Activated CD4-positive, alpha-beta T cell treated with anti-CD3 and anti-CD28 coated beads, Interleukin-2, amount 10 ng/mL, durations not matched to agents 7 days and 5 days (primary cell): ENCODE measurements around the gene SPOCK1. TPM values are rescaled to one million over a fixed set of nuclear protein-coding genes. Genes with fewer than 3 reads are reported as not detected.

ENCODE experiments used
- CTCF ChIA-PET: fragments of 350-600 bp; sonication (Branson Sonifier 250); formaldehyde crosslinking; loops from one replicate; lab custom pipeline; 2021; ENCODE audit warnings: antibody characterized with exemption; lab: Charles Lee
- POLR2A ChIA-PET: fragments of 350-600 bp; sonication (Branson Sonifier 250); formaldehyde crosslinking; loops from one replicate; lab custom pipeline; 2021; ENCODE audit warnings: antibody characterized with exemption; lab: Charles Lee
- DNase-seq: peaks from one replicate; pipeline ENCODE4 v3.0.0-alpha.2; 2020
- H3K27ac Mint-ChIP-seq: one replicate; pipeline ENCODE4 v1.8.0; 2021; ENCODE audit warnings: mild to moderate bottlenecking, moderate library complexity, mixed read lengths
- H3K27me3 Mint-ChIP-seq: one replicate; pipeline ENCODE4 v1.8.0; 2021; ENCODE audit warnings: mixed read lengths
- H3K36me3 Mint-ChIP-seq: one replicate; pipeline ENCODE4 v1.8.0; 2021; ENCODE audit warnings: low read depth, mixed read lengths
- H3K4me1 Mint-ChIP-seq: one replicate; pipeline ENCODE4 v1.8.0; 2021; ENCODE audit warnings: mixed read lengths
- H3K4me3 Mint-ChIP-seq: one replicate; pipeline ENCODE4 v1.8.0; 2021; ENCODE audit warnings: mild to moderate bottlenecking, moderate library complexity, mixed read lengths
- H3K9me3 Mint-ChIP-seq: one replicate; pipeline ENCODE4 v1.8.0; 2021; ENCODE audit warnings: mixed read lengths
- total RNA-seq, 2 experiments: library from RNA; stranded (reverse); gene quantifications; one replicate each; pipeline ENCODE4 v1.2.3, GENCODE V29; 2021

The SPOCK1 gene
- total RNA-seq, 2 experiments from 2014 or later: 0.15 to 0.31 TPM

DNA sequence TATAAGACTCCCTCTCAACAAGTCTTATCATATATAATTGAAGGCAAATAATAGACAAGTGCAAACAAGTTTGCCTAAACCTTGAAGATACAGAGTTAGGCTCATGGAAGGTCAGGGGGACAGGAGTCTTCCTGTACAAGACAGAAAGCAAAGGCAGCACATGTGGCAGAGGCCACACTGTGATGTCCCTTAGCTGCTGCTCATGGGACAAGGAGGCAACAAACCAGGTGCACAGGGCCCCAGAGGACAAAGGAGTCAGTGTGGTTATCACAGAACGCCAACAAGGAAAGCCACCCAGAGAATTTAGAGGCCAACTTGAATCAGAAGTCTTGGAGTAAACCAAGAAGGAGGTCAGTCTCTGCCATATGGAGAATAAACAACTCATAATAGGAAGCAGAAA lies 444.8 kb downstream of the SPOCK1 start:
- no peak overlapping the region for H3K27ac Mint-ChIP-seq
- CTCF ChIA-PET: no interaction called here
- POLR2A ChIA-PET: no interaction called here
- no peaks in the 10 kb centered on the region for H3K36me3 Mint-ChIP-seq
- no peaks in the 10 kb centered on the region for H3K9me3 Mint-ChIP-seq
- no peak overlapping the region for H3K4me3 Mint-ChIP-seq
- no peaks in the 10 kb centered on the region for H3K27me3 Mint-ChIP-seq
- DNase-seq: no peak
- no peaks in the 10 kb centered on the region for H3K4me1 Mint-ChIP-seq

DNA sequence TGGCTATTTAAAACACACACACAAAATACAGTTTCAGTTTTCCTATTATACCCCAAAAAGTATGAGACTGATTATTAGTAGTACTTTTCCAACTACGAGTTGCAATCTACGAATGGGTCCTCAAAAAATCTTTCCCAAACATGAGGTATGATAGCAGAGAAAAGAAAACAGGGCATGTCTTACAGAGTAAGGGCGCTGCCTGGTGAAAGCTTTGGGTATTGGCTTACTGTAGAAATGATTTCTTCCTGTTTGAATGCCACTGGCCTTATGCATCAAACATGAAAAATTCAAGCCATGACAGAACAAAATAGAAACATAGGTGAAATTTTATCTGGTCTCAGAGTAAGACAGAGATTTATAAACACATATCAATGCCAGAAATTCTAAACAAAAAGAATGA lies 448.0 kb downstream of the SPOCK1 start:
- POLR2A ChIA-PET: no interaction called here
- Mint-ChIP-seq H3K36me3 (no peaks in the 10 kb centered on the region), H3K27me3 (no peaks in the 10 kb centered on the region), H3K4me1 (no peaks in the 10 kb centered on the region), H3K9me3 (no peaks in the 10 kb centered on the region), H3K27ac (no peak overlapping the region), H3K4me3 (no peak overlapping the region)
- CTCF ChIA-PET: no interaction called here
- DNase-seq: no peak

DNA sequence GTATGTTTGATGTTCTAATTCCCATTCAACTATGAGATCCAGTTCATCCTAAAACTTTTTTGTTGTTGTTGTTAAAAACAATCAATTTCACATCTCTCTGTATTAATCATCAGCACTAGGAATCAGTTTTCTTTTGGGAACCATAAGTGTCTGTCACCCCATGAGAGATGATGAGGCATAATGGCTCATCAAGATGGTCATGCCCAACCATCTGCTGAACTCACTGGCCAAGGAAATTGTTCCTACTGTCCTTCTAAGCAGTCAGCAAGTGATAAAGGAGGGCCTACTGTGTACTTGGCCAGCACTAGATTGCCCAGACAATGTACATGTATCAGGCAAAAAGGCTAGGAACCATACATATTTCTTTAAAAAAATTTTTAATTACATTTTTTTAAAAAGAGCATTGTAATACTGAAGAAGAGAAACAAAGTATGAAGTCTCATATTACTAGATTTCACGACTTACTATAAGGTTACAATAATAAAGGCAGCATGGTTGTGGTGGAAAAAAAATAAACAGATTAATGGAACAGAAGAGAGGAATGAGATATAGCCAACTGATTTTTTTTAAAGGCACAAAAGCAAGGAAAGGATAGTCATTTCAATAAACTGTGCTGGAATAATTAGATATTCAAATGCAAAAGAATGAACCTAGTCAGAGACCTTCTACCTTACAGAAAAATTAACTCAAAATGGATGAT lies 458.3 kb downstream of the SPOCK1 start:
- H3K4me3 Mint-ChIP-seq: no peak overlapping the region
- no peaks in the 10 kb centered on the region for H3K4me1 Mint-ChIP-seq

DNA sequence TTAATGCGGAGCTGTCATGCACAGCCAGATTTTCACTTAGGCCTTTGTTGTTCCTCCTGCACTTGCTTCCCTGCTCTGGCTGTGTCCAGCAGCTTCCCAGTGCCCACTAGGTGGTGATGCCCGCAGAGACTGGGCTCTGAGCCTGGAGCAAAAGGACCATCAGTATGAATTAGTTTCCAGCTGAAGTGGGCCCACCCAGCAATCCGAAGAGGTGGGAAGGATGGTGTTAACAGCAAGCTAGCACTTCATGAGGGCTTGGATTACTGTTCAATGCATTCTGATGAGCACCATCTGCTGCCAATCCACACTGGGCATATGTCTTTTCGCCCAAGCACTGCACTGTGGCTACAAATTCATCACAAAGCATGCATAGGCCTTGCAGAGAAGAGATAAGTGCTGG lies 459.1 kb downstream of the SPOCK1 start:
- Mint-ChIP-seq H3K27ac (no peak overlapping the region), H3K4me1 (no peaks in the 10 kb centered on the region), H3K36me3 (no peaks in the 10 kb centered on the region), H3K27me3 (no peaks in the 10 kb centered on the region), H3K9me3 (peaks cover 4% of the 10 kb centered on the region), H3K4me3 (no peak overlapping the region)
- ChIA-PET CTCF (no interaction called here), POLR2A (no interaction called here)
- no peak for DNase-seq

More for the DNA sequence above, 458.3 kb downstream of the SPOCK1 start:
- no peak for DNase-seq
- Mint-ChIP-seq H3K9me3 (peaks cover 4% of the 10 kb centered on the region), H3K36me3 (no peaks in the 10 kb centered on the region), H3K27me3 (no peaks in the 10 kb centered on the region), H3K27ac (no peak overlapping the region)
- ChIA-PET POLR2A (no interaction called here), CTCF (no interaction called here)

DNA sequence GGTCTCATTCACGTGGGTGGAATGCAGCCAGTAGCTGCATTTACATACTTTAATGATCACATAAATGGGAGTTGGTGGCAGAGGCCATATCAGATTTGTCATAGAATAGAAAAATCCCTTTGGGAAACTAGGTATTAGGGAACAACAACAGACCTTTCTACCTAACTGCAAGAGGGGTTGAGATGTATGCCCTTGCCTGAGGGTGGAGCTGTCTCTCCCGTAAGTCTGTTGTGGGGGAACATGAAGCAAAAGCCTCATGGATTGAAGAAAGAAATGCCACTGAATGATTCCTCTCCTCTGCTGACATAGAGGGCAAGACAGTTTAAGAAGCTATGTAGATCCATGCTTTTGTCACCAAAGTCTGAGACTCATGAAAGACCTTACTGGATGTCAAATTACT lies 461.3 kb downstream of the SPOCK1 start:
- H3K36me3 Mint-ChIP-seq: no peaks in the 10 kb centered on the region
- DNase-seq: no peak
- no peak overlapping the region for H3K27ac Mint-ChIP-seq
- no peak overlapping the region for H3K4me3 Mint-ChIP-seq
- POLR2A ChIA-PET: no interaction called here
- no peaks in the 10 kb centered on the region for H3K4me1 Mint-ChIP-seq
- CTCF ChIA-PET: no interaction called here
- peaks cover 4% of the 10 kb centered on the region for H3K9me3 Mint-ChIP-seq
- no peaks in the 10 kb centered on the region for H3K27me3 Mint-ChIP-seq

DNA sequence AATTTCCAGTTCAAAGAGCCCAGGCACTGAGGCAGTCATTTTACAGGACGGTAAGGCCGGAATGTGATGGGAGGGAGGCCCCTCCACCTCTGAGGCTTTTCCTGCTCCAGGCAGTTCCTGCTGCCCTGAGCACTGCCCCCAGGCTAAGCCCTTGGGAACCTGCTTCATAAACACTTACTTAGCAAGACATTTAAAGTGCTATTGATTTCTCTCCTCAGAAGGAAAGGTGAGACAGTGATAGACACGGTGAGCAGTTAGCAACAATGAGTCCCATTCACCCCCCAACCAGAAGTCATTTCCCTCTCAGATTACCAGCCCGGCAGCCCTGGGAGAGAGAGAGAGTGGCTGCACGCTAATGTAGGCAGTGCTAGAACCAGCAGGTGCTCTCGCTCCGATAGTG lies 462.5 kb downstream of the SPOCK1 start:
- Mint-ChIP-seq H3K27ac (no peak overlapping the region), H3K4me1 (no peaks in the 10 kb centered on the region), H3K9me3 (no peaks in the 10 kb centered on the region), H3K4me3 (no peak overlapping the region), H3K36me3 (no peaks in the 10 kb centered on the region), H3K27me3 (no peaks in the 10 kb centered on the region)
- no peak for DNase-seq
- POLR2A ChIA-PET: no interaction called here
- CTCF ChIA-PET: no interaction called here

DNA sequence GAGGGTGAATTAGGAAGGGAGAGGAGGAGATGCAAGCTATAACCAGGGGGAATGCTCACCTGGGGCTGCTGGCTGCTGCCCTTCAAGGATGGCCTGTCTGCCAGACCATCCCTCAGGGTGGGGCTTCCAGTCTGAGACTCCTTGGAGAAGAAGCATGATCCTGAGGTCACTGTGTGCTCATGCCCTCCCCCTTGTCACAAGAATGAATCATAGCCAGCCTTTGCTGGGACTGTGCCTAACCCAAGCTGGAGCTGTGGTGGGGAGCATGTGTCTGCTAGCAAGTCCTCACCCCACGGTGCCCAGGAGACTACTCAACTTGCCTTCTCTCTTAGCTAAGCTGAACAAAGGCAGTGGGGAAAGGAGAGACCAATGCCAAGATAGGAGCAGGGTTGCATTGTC lies 463.6 kb downstream of the SPOCK1 start:
- Mint-ChIP-seq H3K27me3 (no peaks in the 10 kb centered on the region), H3K4me1 (no peaks in the 10 kb centered on the region), H3K36me3 (no peaks in the 10 kb centered on the region), H3K9me3 (no peaks in the 10 kb centered on the region), H3K4me3 (no peak overlapping the region), H3K27ac (no peak overlapping the region)
- no peak for DNase-seq
- ChIA-PET POLR2A (no interaction called here), CTCF (no interaction called here)

DNA sequence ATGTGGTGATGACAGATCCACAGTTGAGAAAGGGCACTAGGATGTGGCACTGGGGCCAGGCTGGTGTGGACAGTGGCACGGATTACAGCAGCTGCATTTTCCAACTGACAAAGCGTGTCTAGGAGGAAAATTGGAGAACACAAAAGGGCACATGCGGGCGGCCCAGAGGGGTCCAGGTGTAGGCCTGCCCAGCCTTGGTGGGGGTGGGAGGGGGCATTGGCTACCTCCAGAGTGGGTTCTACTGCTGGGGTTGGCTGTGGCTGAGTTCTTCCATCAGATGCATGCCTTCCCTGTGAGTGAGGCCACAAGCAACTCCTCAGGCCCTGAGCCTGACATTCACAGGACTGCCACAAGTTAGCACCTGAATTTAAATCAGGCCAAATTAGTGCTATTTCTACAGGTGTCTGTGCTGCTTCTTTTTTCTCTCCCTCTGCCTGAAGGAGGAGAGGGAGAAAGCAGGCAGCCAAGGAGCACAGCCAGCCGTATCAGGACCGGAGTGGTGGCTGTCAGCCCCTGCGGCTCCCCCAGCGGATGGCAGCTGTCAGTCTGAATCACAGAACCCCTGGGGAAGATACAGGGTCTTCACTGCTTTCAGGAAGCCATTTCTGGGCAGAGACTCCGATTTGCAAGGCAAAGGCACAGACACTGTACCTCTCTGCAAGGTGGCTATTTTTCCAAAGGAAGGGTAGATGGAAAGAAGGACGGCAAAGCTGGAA lies 464.2 kb downstream of the SPOCK1 start:
- no peaks in the 10 kb centered on the region for H3K4me1 Mint-ChIP-seq
- ChIA-PET POLR2A (no interaction called here), CTCF (no interaction called here)
- DNase-seq: no peak
- no peaks in the 10 kb centered on the region for H3K36me3 Mint-ChIP-seq
- H3K4me3 Mint-ChIP-seq: no peak overlapping the region
- H3K27ac Mint-ChIP-seq: no peak overlapping the region
- H3K27me3 Mint-ChIP-seq: no peaks in the 10 kb centered on the region
- H3K9me3 Mint-ChIP-seq: no peaks in the 10 kb centered on the region

DNA sequence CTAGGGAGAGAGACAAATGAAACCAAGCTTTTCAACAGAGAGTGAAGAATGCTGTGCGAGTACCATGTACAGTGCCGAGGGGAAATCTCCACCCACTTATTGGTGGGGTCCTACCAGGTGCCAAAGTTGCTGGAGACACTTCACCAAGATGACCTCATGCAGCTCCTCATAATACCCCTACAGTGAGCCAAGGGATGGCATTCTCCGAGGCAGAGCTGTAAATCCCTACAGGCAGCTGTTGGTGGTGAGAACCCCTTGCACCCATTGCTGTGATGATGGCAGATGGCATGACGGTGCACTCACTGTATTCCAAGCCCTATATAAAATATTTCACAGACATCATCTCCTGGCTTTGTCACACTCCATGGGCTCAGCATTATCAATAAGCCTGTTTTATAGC lies 464.9 kb downstream of the SPOCK1 start:
- Mint-ChIP-seq H3K4me3 (no peak overlapping the region), H3K27ac (no peak overlapping the region), H3K27me3 (no peaks in the 10 kb centered on the region), H3K4me1 (no peaks in the 10 kb centered on the region), H3K9me3 (no peaks in the 10 kb centered on the region), H3K36me3 (no peaks in the 10 kb centered on the region)
- DNase-seq: no peak
- POLR2A ChIA-PET: no interaction called here
- CTCF ChIA-PET: no interaction called here

DNA sequence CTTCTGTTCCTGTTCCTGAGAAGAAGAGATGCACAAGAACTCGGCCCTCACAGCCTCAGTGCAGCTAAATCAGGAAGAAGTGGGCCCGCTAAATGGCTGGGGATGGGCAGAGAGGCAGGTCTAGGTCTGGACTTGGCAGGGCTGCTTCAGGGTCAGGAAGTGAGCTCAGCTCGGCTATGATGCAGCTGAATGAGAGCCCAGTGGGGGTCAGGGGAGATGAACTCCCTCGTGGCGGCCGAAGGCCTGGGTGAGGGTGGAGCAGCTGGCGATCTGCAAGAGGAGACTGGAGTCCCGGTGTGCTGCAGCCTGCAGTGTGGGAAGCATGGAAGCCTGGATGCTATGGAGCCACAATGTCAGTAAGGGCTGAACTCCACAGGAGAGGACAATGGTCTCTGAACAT lies 466.2 kb downstream of the SPOCK1 start:
- H3K36me3 Mint-ChIP-seq: no peaks in the 10 kb centered on the region
- no peak for DNase-seq
- H3K27ac Mint-ChIP-seq: no peak overlapping the region
- no peaks in the 10 kb centered on the region for H3K27me3 Mint-ChIP-seq
- CTCF ChIA-PET: no interaction called here
- POLR2A ChIA-PET: no interaction called here
- no peak overlapping the region for H3K4me3 Mint-ChIP-seq
- no peaks in the 10 kb centered on the region for H3K4me1 Mint-ChIP-seq
- no peaks in the 10 kb centered on the region for H3K9me3 Mint-ChIP-seq

DNA sequence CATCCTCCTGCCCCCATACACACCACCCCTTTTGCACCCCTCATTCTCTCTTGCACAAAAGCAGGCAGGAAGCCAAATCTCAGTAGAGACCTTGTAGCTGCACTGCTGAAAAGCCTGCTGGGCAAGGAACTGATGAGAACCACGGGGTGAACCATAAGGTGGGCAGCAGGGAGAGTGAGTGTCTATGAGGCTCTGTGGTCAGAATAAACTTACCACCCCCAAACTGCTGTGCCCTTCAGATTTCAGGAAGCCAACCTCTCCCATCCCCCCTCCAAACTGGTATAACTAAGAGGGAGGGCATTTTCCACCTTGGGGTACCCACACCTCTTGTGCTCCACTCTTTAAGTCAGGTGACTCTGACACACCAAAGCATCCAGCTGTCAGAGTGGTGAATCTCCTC lies 471.4 kb downstream of the SPOCK1 start:
- no peaks in the 10 kb centered on the region for H3K36me3 Mint-ChIP-seq
- ChIA-PET POLR2A (no interaction called here), CTCF (no interaction called here)
- H3K9me3 Mint-ChIP-seq: no peaks in the 10 kb centered on the region
- no peaks in the 10 kb centered on the region for H3K4me1 Mint-ChIP-seq
- H3K4me3 Mint-ChIP-seq: no peak overlapping the region
- no peak for DNase-seq
- no peak overlapping the region for H3K27ac Mint-ChIP-seq
- H3K27me3 Mint-ChIP-seq: no peaks in the 10 kb centered on the region

DNA sequence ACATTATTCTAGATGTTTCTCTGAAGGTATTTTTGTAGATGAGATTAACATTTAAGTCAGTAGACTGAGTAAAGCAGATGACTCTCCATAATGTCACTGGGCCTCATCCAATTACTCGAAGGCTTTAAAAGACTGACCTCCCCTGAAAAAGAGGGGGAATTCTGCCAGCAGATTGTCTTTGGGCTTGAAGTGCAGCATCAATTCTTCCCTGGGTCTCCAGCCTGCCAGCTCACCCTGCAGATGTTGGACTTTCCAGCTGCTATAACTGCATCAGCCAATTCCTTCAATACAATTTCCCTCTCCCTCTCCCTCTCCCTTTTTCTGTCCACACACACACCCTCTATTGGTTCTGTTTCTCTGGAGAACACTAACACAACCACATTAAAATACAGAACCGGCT lies 472.8 kb downstream of the SPOCK1 start:
- no peaks in the 10 kb centered on the region for H3K27me3 Mint-ChIP-seq
- no peaks in the 10 kb centered on the region for H3K4me1 Mint-ChIP-seq
- H3K27ac Mint-ChIP-seq: no peak overlapping the region
- CTCF ChIA-PET: interaction anchor here (0.6 kb wide), 1 partner anchor 495 kb away, joined by 3 read pairs; no protein-coding TSS in a partner anchor
- H3K9me3 Mint-ChIP-seq: no peaks in the 10 kb centered on the region
- H3K4me3 Mint-ChIP-seq: no peak overlapping the region
- no peaks in the 10 kb centered on the region for H3K36me3 Mint-ChIP-seq
- DNase-seq: no peak
- POLR2A ChIA-PET: no interaction called here

DNA sequence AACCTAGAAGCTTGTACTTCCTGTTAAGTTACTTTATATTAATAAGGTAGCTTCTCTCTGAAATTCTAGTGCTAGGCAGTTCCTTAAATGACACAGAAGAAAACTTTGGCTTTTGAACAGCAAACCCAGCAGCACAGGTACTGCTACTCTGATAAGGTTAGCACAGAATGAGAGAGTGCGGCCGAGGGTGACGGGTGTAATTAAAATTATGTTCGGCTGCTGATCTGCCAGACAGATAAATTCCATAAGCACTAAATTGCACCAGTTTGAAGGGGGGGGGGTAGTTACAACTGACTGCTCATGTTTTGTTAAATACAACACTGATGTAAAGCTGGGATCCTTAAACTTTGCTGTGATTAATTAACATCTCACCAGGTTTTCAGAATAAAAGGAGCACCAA lies 475.1 kb downstream of the SPOCK1 start:
- no peaks in the 10 kb centered on the region for H3K9me3 Mint-ChIP-seq
- no peaks in the 10 kb centered on the region for H3K4me1 Mint-ChIP-seq

DNA sequence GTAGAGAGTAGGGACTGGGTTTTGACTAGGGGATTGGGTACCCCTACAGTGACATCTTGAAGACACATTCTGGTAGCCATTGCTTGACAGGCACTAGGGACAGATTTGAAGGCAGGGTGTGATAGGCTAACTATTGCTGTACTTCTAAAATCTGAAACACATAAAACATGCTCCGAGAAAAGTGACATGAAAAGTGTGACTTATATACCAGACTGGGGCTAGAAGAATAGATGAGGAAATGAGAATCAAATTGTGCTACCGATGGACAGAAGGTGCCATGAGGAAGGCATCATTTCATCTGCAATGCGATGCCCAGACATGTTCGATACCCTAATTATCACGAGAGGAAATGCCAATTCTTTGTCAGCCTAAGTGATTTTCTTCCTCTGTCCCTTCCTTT lies 475.8 kb downstream of the SPOCK1 start:
- H3K36me3 Mint-ChIP-seq: no peaks in the 10 kb centered on the region
- ChIA-PET POLR2A (no interaction called here), CTCF (interaction anchor here (0.6 kb wide), 1 partner anchor 808 kb away, joined by 3 read pairs; no protein-coding TSS in a partner anchor)

More for the DNA sequence above, 475.1 kb downstream of the SPOCK1 start:
- Mint-ChIP-seq H3K4me3 (no peak overlapping the region), H3K36me3 (no peaks in the 10 kb centered on the region), H3K27ac (no peak overlapping the region), H3K27me3 (no peaks in the 10 kb centered on the region)
- ChIA-PET POLR2A (no interaction called here), CTCF (no interaction called here)
- no peak for DNase-seq

More for the DNA sequence above, 475.8 kb downstream of the SPOCK1 start:
- DNase-seq: no peak
- H3K9me3 Mint-ChIP-seq: no peaks in the 10 kb centered on the region
- H3K27me3 Mint-ChIP-seq: no peaks in the 10 kb centered on the region
- no peaks in the 10 kb centered on the region for H3K4me1 Mint-ChIP-seq
- H3K4me3 Mint-ChIP-seq: no peak overlapping the region
- H3K27ac Mint-ChIP-seq: no peak overlapping the region
